Astrocyte (in vitro differentiated cells and primary cell): Measurements from ENCODE around the gene MTMR12. TPM values are rescaled to one million over a fixed set of nuclear protein-coding genes. Genes with fewer than 3 reads are reported as not detected.

ENCODE experiments used
- DNase-seq: peaks from one replicate; pipeline ENCODE4 v3.0.0-alpha.2; 2010; ENCODE audit warnings: low read depth
- FAIRE-seq: peaks from 2 replicates; lab custom pipeline; 2011; peaks lifted over from hg19 to GRCh38; lab: Jason Lieb, UNC
- H2AFZ ChIP-seq: 2 replicates; pipeline ENCODE4 v1.6.0; 2012; ENCODE audit warnings: low read depth, low read length, inconsistent platforms
- H3K27ac ChIP-seq: 2 replicates; pipeline ENCODE4 v1.5.1; 2011; ENCODE audit warnings: low read depth, low read length, inconsistent platforms
- H3K27me3 ChIP-seq: 2 replicates; pipeline ENCODE4 v1.6.0; 2011; ENCODE audit warnings: low read length, inconsistent platforms; ENCODE audit not compliant: insufficient read depth
- H3K36me3 ChIP-seq: 2 replicates; pipeline ENCODE4 v1.5.1; 2011; ENCODE audit warnings: low read length, inconsistent platforms; ENCODE audit not compliant: insufficient read depth
- H3K4me1 ChIP-seq: 2 replicates; pipeline ENCODE4 v1.5.1; 2011; ENCODE audit warnings: low read length, inconsistent platforms; ENCODE audit not compliant: insufficient read depth
- H3K4me2 ChIP-seq: 2 replicates; pipeline ENCODE4 v1.6.0; 2012; ENCODE audit warnings: low read length, inconsistent platforms
- H3K4me3 ChIP-seq: 2 replicates; pipeline ENCODE4 v1.5.1; 2011; ENCODE audit warnings: low read depth, mild to moderate bottlenecking, low read length, inconsistent platforms; ENCODE audit not compliant: insufficient read depth
- H3K79me2 ChIP-seq: 2 replicates; pipeline ENCODE4 v1.6.0; 2012; ENCODE audit warnings: mild to moderate bottlenecking, low read length, inconsistent platforms; ENCODE audit not compliant: insufficient read depth
- H3K9ac ChIP-seq: 2 replicates; pipeline ENCODE4 v1.6.0; 2012; ENCODE audit warnings: mild to moderate bottlenecking, low read length, inconsistent platforms
- H3K9me3 ChIP-seq: 2 replicates; pipeline ENCODE4 v1.5.1; 2012; ENCODE audit warnings: low read depth, mild to moderate bottlenecking, low read length, inconsistent platforms; ENCODE audit not compliant: insufficient read depth
- H4K20me1 ChIP-seq: 2 replicates; pipeline ENCODE4 v1.6.0; 2012; ENCODE audit warnings: low read length, inconsistent platforms; ENCODE audit not compliant: insufficient read depth
- H3K27ac Mint-ChIP-seq: one replicate; pipeline ENCODE4 v1.8.0; 2021; ENCODE audit warnings: mild to moderate bottlenecking, mixed read lengths; ENCODE audit not compliant: unreplicated experiment
- H3K27me3 Mint-ChIP-seq: one replicate; pipeline ENCODE4 v1.8.0; 2021; ENCODE audit warnings: low read depth, mixed read lengths; ENCODE audit not compliant: unreplicated experiment
- H3K36me3 Mint-ChIP-seq: one replicate; pipeline ENCODE4 v1.8.0; 2021; ENCODE audit warnings: low read depth, mixed read lengths; ENCODE audit not compliant: unreplicated experiment
- H3K4me1 Mint-ChIP-seq: one replicate; pipeline ENCODE4 v1.8.0; 2021; ENCODE audit warnings: low read depth, mixed read lengths; ENCODE audit not compliant: unreplicated experiment
- H3K4me3 Mint-ChIP-seq: one replicate; pipeline ENCODE4 v1.8.0; 2021; ENCODE audit warnings: mild to moderate bottlenecking, moderate library complexity, mixed read lengths; ENCODE audit not compliant: unreplicated experiment
- H3K9me3 Mint-ChIP-seq: one replicate; pipeline ENCODE4 v1.8.0; 2021; ENCODE audit warnings: mild to moderate bottlenecking, mixed read lengths; ENCODE audit not compliant: unreplicated experiment
- CTCF ChIP-seq: IDR thresholded peaks from 2 replicates; pipeline ENCODE4 v1.5.1; 2011; ENCODE audit warnings: low read depth, mild to moderate bottlenecking, inconsistent platforms, low read length, moderate library complexity; ENCODE audit not compliant: insufficient read depth
- EZH2 ChIP-seq: IDR thresholded peaks from 2 replicates; pipeline ENCODE4 v1.6.1; 2012; ENCODE audit warnings: mild to moderate bottlenecking, low read length, inconsistent platforms; ENCODE audit not compliant: insufficient read depth
- total RNA-seq: library from RNA; stranded (reverse); gene quantifications from 2 replicates; pipeline ENCODE4 v1.2.1, GENCODE V29; 2021

The MTMR12 gene
- total RNA-seq, 1 donor from 2014 or later = 23.1 TPM

GRCh38 chr5:32245742-32246141, 67.0 kb downstream of the MTMR12 start:
- no peak overlapping the region for H3K4me3 ChIP-seq
- no peaks in the 10 kb centered on the region for H3K9me3 ChIP-seq
- H3K4me3 Mint-ChIP-seq = no peak overlapping the region
- H3K9ac ChIP-seq = no peak overlapping the region
- no peaks in the 10 kb centered on the region for H3K27me3 ChIP-seq
- H3K27ac Mint-ChIP-seq = no peak overlapping the region
- no peaks in the 10 kb centered on the region for H3K9me3 Mint-ChIP-seq
- no peak overlapping the region for H3K4me2 ChIP-seq
- H3K79me2 ChIP-seq = no peaks in the 10 kb centered on the region
- peaks cover 31% of the 10 kb centered on the region for H3K36me3 Mint-ChIP-seq
- H3K27ac ChIP-seq = no peak overlapping the region
- no peaks in the 10 kb centered on the region for H3K4me1 Mint-ChIP-seq
- H3K4me1 ChIP-seq = no peaks in the 10 kb centered on the region
- no peak overlapping the region for H2AFZ ChIP-seq
- no peak for DNase-seq
- FAIRE-seq = no peak
- H3K27me3 Mint-ChIP-seq = no peaks in the 10 kb centered on the region
- H3K36me3 ChIP-seq = peaks cover 18% of the 10 kb centered on the region
- no peak for TF ChIP-seq CTCF
- no peak for TF ChIP-seq EZH2
- H4K20me1 ChIP-seq = no peaks in the 10 kb centered on the region

GRCh38 chr5:32244017-32244416, 68.7 kb downstream of the MTMR12 start:
- Mint-ChIP-seq H3K27ac (no peak overlapping the region), H3K4me3 (no peak overlapping the region), H3K4me1 (no peaks in the 10 kb centered on the region), H3K9me3 (no peaks in the 10 kb centered on the region), H3K36me3 (peaks cover 30% of the 10 kb centered on the region), H3K27me3 (no peaks in the 10 kb centered on the region)
- no peaks in the 10 kb centered on the region for H3K4me1 ChIP-seq
- no peak overlapping the region for H3K27ac ChIP-seq
- DNase-seq (no peak), FAIRE-seq (no peak)
- no peak overlapping the region for H3K4me3 ChIP-seq
- H3K9ac ChIP-seq = no peak overlapping the region
- no peaks in the 10 kb centered on the region for H3K9me3 ChIP-seq
- H3K27me3 ChIP-seq = no peaks in the 10 kb centered on the region
- TF ChIP-seq EZH2 = no peak
- no peak for TF ChIP-seq CTCF
- no peaks in the 10 kb centered on the region for H3K79me2 ChIP-seq
- H3K36me3 ChIP-seq = peaks cover 18% of the 10 kb centered on the region
- no peak overlapping the region for H2AFZ ChIP-seq
- H3K4me2 ChIP-seq = no peak overlapping the region
- H4K20me1 ChIP-seq = no peaks in the 10 kb centered on the region

- DNase-seq (no peak), FAIRE-seq (no peak)
- Mint-ChIP-seq H3K27me3 (no peaks in the 10 kb centered on the region), H3K36me3 (peaks cover 22% of the 10 kb centered on the region), H3K9me3 (no peaks in the 10 kb centered on the region), H3K4me3 (no peak overlapping the region), H3K27ac (no peak overlapping the region), H3K4me1 (no peaks in the 10 kb centered on the region)
- Histone ChIP-seq H3K4me3 (no peak overlapping the region), H3K36me3 (peaks cover 7% of the 10 kb centered on the region), H4K20me1 (no peaks in the 10 kb centered on the region), H3K4me2 (no peak overlapping the region), H2AFZ (no peak overlapping the region), H3K27me3 (no peaks in the 10 kb centered on the region), H3K27ac (no peak overlapping the region), H3K4me1 (no peaks in the 10 kb centered on the region), H3K9ac (no peak overlapping the region), H3K79me2 (no peaks in the 10 kb centered on the region), H3K9me3 (no peaks in the 10 kb centered on the region)
- no peak for TF ChIP-seq CTCF
- TF ChIP-seq EZH2 = no peak
These were observed 71.5 kb downstream of the MTMR12 start for GRCh38 chr5:32241034-32241783.
